Ovary (tissue), 9 donors: ENCODE measurements around the gene LIX1. TPM values are rescaled to one million over a fixed set of nuclear protein-coding genes. Genes with fewer than 3 reads are reported as not detected.

ENCODE experiments used
- DNase-seq, 5 donors: peaks; one replicate each; pipeline ENCODE4 v3.0.0-alpha.2; 2019 to 2020
- H3K27ac ChIP-seq, 2 donors: fragments of 200-600 bp; one replicate each; pipeline versions ENCODE4 v1.5.1 to v1.8.0; 2019 to 2022
- H3K27me3 ChIP-seq: fragments of 200-600 bp; one replicate; pipeline ENCODE4 v1.8.0; 2022
- H3K36me3 ChIP-seq: fragments of 200-600 bp; sonication (generic); one replicate; pipeline ENCODE4 v1.5.1; 2019
- H3K4me1 ChIP-seq: one replicate; pipeline ENCODE4 v1.8.1; 2013; ENCODE audit warnings: mild to moderate bottlenecking, moderate library complexity; ENCODE audit not compliant: insufficient read depth
- H3K4me3 ChIP-seq: fragments of 200-600 bp; sonication (generic); one replicate; pipeline ENCODE4 v1.5.1; 2017
- H3K9me3 ChIP-seq, 2 donors: fragments of 200-600 bp in 1 of 2; sonication (generic) in 1 of 2; one replicate each; pipeline versions ENCODE4 v1.5.1 to v1.8.1; 2013 to 2019; ENCODE audit warnings: mild to moderate bottlenecking in 1 of 2, moderate library complexity in 1 of 2
- EP300 ChIP-seq: sonication (generic); formaldehyde crosslinking; IDR thresholded peaks from one replicate; pipeline ENCODE4 v1.6.1; 2017; ENCODE audit warnings: antibody characterized with exemption
- POLR2A ChIP-seq: fragments of 450-650 bp; IDR thresholded peaks from one replicate; pipeline ENCODE4 v1.6.1; 2017; ENCODE audit warnings: antibody characterized with exemption, mild to moderate bottlenecking, moderate library complexity
- WGBS, 3 donors: extraction: QIAGEN DNeasy Blood & Tissue Kit in 1 of 3; methylation state at CpG; one replicate each; pipeline versions ENCODE4 v1.1.5 to v1.1.7; 2013 to 2017; 5-methylcytosine and 5-hydroxymethylcytosine counted together
- intact Hi-C, 4 donors: fragments of 100-400 bp; cut with DNase I; formaldehyde crosslinking; loops; one replicate each; pipeline versions ENCODE4 v1.11.0 to v1.15.1; 2022 to 2023
- polyA plus RNA-seq, 2 donors: library from polyadenylated mRNA; stranded (reverse); fragments of 200-250 nt in 1 of 2; fragments of 350-450 nt in 1 of 2; fragmentation: Illumina TruSeq in 1 of 2; extraction: RNeasy Lipid Tissue Mini Kit (QIAGEN cat#74804) in 1 of 2; gene quantifications; one replicate each; pipeline ENCODE4 v1.2.3, GENCODE V29; 2013 to 2014
- total RNA-seq, 7 donors: library from RNA; depleted of rRNA in 2 of 7; stranded (reverse); fragments of >200 nt in 2 of 7; fragmentation: NEBNext Ultra II Directional in 3 of 7; extraction: Animal tissue kit (Norgen Biotek cat#: 25700) in 3 of 7; gene quantifications; one replicate each; pipeline versions ENCODE4 v1.1.0 to v1.2.4, GENCODE V29; 2016 to 2023
- TF ChIP-seq, protein P1 (sequence below), 3 donors: fragments of 450-650 bp in 2 of 3; fragments of 200-600 bp in 1 of 3; IDR thresholded peaks; one replicate each; pipeline versions ENCODE4 v1.5.1 to v1.8.0; 2016 to 2022; ENCODE audit warnings: antibody characterized with exemption in 3 of 3, mild to moderate bottlenecking in 1 of 3
- donor health status: DM: no; HTN: no; CAD: no; lungs with moderate emphysema.
- donor health status: DM: no; HTN: no; CAD: no.
- donor health status: Bipolar disorder and iron deficiency.
- donor health status: DM: yes; HTN: yes; CAD: no.
- donor health status: DM: no; HTN: no; CAD: no.
- donor health status: DM: yes; HTN: yes; CAD: no.

The LIX1 gene
- total and polyA plus RNA-seq, 9 donors, result 0.12 to 0.20 TPM; not detected in 7

- intact Hi-C loops, result no loop called here
- 12 to 23% (median 16%) methylated on average over 5 of the region's 5 CpGs for WGBS, 3 donors
- no peaks in the 10 kb centered on the region for H3K4me1 ChIP-seq
- H3K27me3 ChIP-seq, result no peaks in the 10 kb centered on the region
- no peak overlapping the region for H3K4me3 ChIP-seq
- H3K36me3 ChIP-seq, result no peaks in the 10 kb centered on the region
- no peak overlapping the region for H3K27ac ChIP-seq
- DNase-seq, result no peak
- TF ChIP-seq, protein P1, sequence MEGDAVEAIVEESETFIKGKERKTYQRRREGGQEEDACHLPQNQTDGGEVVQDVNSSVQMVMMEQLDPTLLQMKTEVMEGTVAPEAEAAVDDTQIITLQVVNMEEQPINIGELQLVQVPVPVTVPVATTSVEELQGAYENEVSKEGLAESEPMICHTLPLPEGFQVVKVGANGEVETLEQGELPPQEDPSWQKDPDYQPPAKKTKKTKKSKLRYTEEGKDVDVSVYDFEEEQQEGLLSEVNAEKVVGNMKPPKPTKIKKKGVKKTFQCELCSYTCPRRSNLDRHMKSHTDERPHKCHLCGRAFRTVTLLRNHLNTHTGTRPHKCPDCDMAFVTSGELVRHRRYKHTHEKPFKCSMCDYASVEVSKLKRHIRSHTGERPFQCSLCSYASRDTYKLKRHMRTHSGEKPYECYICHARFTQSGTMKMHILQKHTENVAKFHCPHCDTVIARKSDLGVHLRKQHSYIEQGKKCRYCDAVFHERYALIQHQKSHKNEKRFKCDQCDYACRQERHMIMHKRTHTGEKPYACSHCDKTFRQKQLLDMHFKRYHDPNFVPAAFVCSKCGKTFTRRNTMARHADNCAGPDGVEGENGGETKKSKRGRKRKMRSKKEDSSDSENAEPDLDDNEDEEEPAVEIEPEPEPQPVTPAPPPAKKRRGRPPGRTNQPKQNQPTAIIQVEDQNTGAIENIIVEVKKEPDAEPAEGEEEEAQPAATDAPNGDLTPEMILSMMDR (IDR thresholded peaks at IDR 0.05), result no peak
- TF ChIP-seq POLR2A (no peak), EP300 (no peak)
- no peaks in the 10 kb centered on the region for H3K9me3 ChIP-seq
Observed at GRCh38 chr5:97098922-97099321, 43.5 kb downstream of the LIX1 start.

GRCh38 chr5:97097326-97098230 lies 44.8 kb downstream of the LIX1 start:
- Histone ChIP-seq H3K36me3 (no peaks in the 10 kb centered on the region), H3K4me1 (no peaks in the 10 kb centered on the region), H3K9me3 (no peaks in the 10 kb centered on the region), H3K27ac (no peak overlapping the region), H3K4me3 (no peak overlapping the region), H3K27me3 (no peaks in the 10 kb centered on the region)
- WGBS, 3 donors, result 71 to 80% (median 80%) methylated on average over 9 of the region's 9 CpGs
- TF ChIP-seq EP300 (no peak), POLR2A (no peak)
- TF ChIP-seq, protein P1 (IDR thresholded peaks at IDR 0.05), result no peak
- DNase-seq, result no peak
- intact Hi-C loops, result no loop called here

DNA sequence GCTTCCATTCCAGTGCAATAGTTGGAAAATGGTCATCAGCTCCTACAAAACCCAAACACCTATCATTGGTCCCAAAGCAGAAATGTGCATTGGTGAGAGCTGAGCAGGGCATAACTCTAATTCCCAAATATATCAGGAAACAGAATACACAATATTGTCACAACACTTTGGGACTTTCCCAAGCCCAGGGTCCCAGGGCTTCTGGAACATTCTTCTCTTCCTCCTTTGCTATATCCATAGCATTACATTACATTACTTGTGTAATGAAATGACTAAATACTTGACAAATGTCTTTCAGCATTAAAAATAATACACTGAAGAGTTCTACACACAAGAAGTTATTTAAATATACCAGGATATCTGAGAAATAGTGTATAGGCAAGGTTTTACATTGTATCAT lies 45.6 kb downstream of the LIX1 start:
- intact Hi-C loops, result no loop called here
- TF ChIP-seq EP300 (no peak), POLR2A (no peak)
- TF ChIP-seq, protein P1 (IDR thresholded peaks at IDR 0.05), result no peak
- DNase-seq, result no peak

DNA sequence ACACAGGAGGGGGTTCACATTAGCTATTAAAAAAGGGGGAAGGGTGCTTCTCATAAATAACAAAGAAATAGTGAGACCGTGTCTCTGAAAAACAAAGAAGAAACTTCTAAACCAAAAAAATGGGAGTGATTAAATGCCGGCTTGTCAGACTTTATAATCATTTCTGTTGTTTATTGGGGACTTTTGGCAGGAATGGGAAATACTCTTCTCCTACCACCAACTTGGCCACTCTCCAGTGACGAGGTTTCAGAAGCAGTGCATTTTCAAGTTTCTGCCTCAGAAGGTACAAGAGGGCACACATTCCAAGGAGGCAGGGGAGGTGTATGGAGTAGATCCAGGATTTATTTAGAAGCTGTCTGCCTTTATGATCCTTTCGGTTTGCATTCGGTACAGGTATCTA lies 46.2 kb downstream of the LIX1 start:
- TF ChIP-seq EP300 (no peak), POLR2A (no peak)
- TF ChIP-seq, protein P1 (IDR thresholded peaks at IDR 0.05), result no peak
- Histone ChIP-seq H3K27me3 (no peaks in the 10 kb centered on the region), H3K9me3 (no peaks in the 10 kb centered on the region), H3K4me1 (no peaks in the 10 kb centered on the region), H3K4me3 (no peak overlapping the region), H3K27ac (no peak overlapping the region), H3K36me3 (no peaks in the 10 kb centered on the region)
- WGBS, 3 donors, result 3 to 8% (median 5%) methylated on average over 5 of the region's 5 CpGs
- DNase-seq, result no peak
- intact Hi-C loops, result no loop called here

More for the DNA sequence above, 45.6 kb downstream of the LIX1 start:
- Histone ChIP-seq H3K27me3 (no peaks in the 10 kb centered on the region), H3K4me3 (no peak overlapping the region), H3K36me3 (no peaks in the 10 kb centered on the region), H3K27ac (no peak overlapping the region), H3K9me3 (no peaks in the 10 kb centered on the region), H3K4me1 (no peaks in the 10 kb centered on the region)
